ENCODE measurements around the gene DBI. TPM values are rescaled to one million over a fixed set of nuclear protein-coding genes. Genes with fewer than 3 reads are reported as not detected.

DBI gene
- total RNA-seq, 1 experiment from 2014 or later: 265 TPM

GRCh38 chr2:119364798-119365197 is 2.0 kb upstream of the DBI start:
- no TSS peak for BruUV-seq (replicated peaks)
- Histone ChIP-seq H3K4me1 (replicated peaks; ENCODE audit: insufficient read depth) (peaks cover 27% of the 10 kb centered on the region), H3K27ac (no peak overlapping the region), H3K9me3 (ENCODE audit: insufficient read depth, low read depth) (no peaks in the 10 kb centered on the region), H3K79me2 (ENCODE audit: low read depth) (peaks cover 45% of the 10 kb centered on the region), H3K9me2 (ENCODE audit: insufficient read depth) (no peaks in the 10 kb centered on the region), H3K27me3 (ENCODE audit: insufficient read depth, low read depth) (no peaks in the 10 kb centered on the region), H3K4me2 (peak overlapping the region; percentile 82), H3K36me3 (ENCODE audit: low read depth) (peaks cover 16% of the 10 kb centered on the region), H2AFZ (no peak overlapping the region), H4K20me1 (ENCODE audit: insufficient read depth) (peaks cover 19% of the 10 kb centered on the region), H3F3A (ENCODE audit: insufficient read depth, low read depth) (no peaks in the 10 kb centered on the region), H3K4me3 (peak overlapping the region; percentile 94; the same call in 1 of the 2 replicates)
- intact Hi-C loops (cut with micrococcal nuclease; ENCODE audit: unreplicated experiment): no loop called here
- TF ChIP-seq EZH2 (IDR thresholded peaks at IDR 0.05; ENCODE audit: low read depth) (no peak), CTCF (conservative IDR thresholded peaks at IDR 0.05) (no peak)
- CTCF ChIA-PET: no interaction called here
- DNase-seq: no peak
- POLR2A ChIA-PET (ENCODE audit: unreplicated experiment): no interaction called here

- BruUV-seq (replicated peaks): no TSS peak
- H3K27ac ChIP-seq: no peak overlapping the region
- intact Hi-C loops (cut with micrococcal nuclease; ENCODE audit: unreplicated experiment): no loop called here
- peaks cover 27% of the 10 kb centered on the region for H3K4me1 ChIP-seq (replicated peaks; ENCODE audit: insufficient read depth)
- no peaks in the 10 kb centered on the region for H3K9me3 ChIP-seq (ENCODE audit: insufficient read depth, low read depth)
- peaks cover 22% of the 10 kb centered on the region for H4K20me1 ChIP-seq (ENCODE audit: insufficient read depth)
- no peaks in the 10 kb centered on the region for H3K27me3 ChIP-seq (ENCODE audit: insufficient read depth, low read depth)
- no peaks in the 10 kb centered on the region for H3F3A ChIP-seq (ENCODE audit: insufficient read depth, low read depth)
- no peak overlapping the region for H2AFZ ChIP-seq
- TF ChIP-seq EZH2 (IDR thresholded peaks at IDR 0.05; ENCODE audit: low read depth) (no peak), CTCF (conservative IDR thresholded peaks at IDR 0.05) (no peak)
- H3K9me2 ChIP-seq (ENCODE audit: insufficient read depth): no peaks in the 10 kb centered on the region
- peak overlapping the region; percentile 82 for H3K4me2 ChIP-seq
- H3K79me2 ChIP-seq (ENCODE audit: low read depth): peaks cover 49% of the 10 kb centered on the region
- ChIA-PET POLR2A (ENCODE audit: unreplicated experiment) (no interaction called here), CTCF (no interaction called here)
- DNase-seq: no peak
- peaks cover 21% of the 10 kb centered on the region for H3K36me3 ChIP-seq (ENCODE audit: low read depth)
- H3K4me3 ChIP-seq: peak overlapping the region; percentile 94
Measured at GRCh38 chr2:119365436-119365835, 1.3 kb upstream of the DBI start.

- Histone ChIP-seq H3K79me2 (ENCODE audit: low read depth) (peaks cover 49% of the 10 kb centered on the region), H2AFZ (peak overlapping the region; percentile 96), H3K36me3 (ENCODE audit: low read depth) (peaks cover 29% of the 10 kb centered on the region), H3K9me2 (ENCODE audit: insufficient read depth) (no peaks in the 10 kb centered on the region), H3K4me2 (peak overlapping the region; percentile 82), H3K4me3 (peak overlapping the region; percentile 94), H3F3A (ENCODE audit: insufficient read depth, low read depth) (no peaks in the 10 kb centered on the region; the same call in 1 of the 2 replicates), H4K20me1 (ENCODE audit: insufficient read depth) (peaks cover 22% of the 10 kb centered on the region), H3K4me1 (replicated peaks; ENCODE audit: insufficient read depth) (peaks cover 27% of the 10 kb centered on the region), H3K27ac (peak overlapping the region; percentile 28; the same call in 1 of the 2 replicates), H3K27me3 (ENCODE audit: insufficient read depth, low read depth) (no peaks in the 10 kb centered on the region), H3K9me3 (ENCODE audit: insufficient read depth, low read depth) (no peaks in the 10 kb centered on the region)
- no peak for DNase-seq
- intact Hi-C loops (cut with micrococcal nuclease; ENCODE audit: unreplicated experiment): loop anchor here (1.0 to 2.0 kb wide), 3 partner anchors 40 to 127 kb away; no protein-coding TSS in a partner anchor
- TF ChIP-seq CTCF (conservative IDR thresholded peaks at IDR 0.05) (no peak), EZH2 (IDR thresholded peaks at IDR 0.05; ENCODE audit: low read depth) (no peak)
- POLR2A ChIA-PET (ENCODE audit: unreplicated experiment): no interaction called here
- CTCF ChIA-PET: no interaction called here
- BruUV-seq (replicated peaks): TSS peak; percentile 83
Measured at GRCh38 chr2:119366161-119366648, 572 bp upstream of the DBI start.

Data from PC-9 (cell line).